GM12878 (cell line): ENCODE data around the gene PDE1C. TPM values are rescaled to one million over a fixed set of nuclear protein-coding genes. Genes with fewer than 3 reads are reported as not detected.

Experiments
- ATAC-seq: fragments of 200-7000 bp; cut with Tn5 transposase; 3 replicates; pipeline ENCODE4 v1.9.1; 2020; ENCODE audit warnings: mild to moderate bottlenecking, moderate library complexity
- BruUV-seq: library from RNA; stranded (reverse); fragments of 400-500 nt; replicated peaks from 2 replicates; lab custom pipeline; 2021; lab: Mats Ljungman, UMichigan
- CTCF ChIA-PET: fragments of 300-600 bp; sonication (Branson Sonifier 250); formaldehyde crosslinking; extraction: SDS; loops from one replicate; lab custom pipeline; 2021; ENCODE audit warnings: inconsistent platforms; lab: Yijun Ruan, JAX
- POLR2A ChIA-PET: fragments of 350-600 bp; formaldehyde crosslinking; extraction: SDS; loops from one replicate; lab custom pipeline; 2021; ENCODE audit warnings: inconsistent platforms; lab: Charles Lee
- RAD21 ChIA-PET: fragments of 300-600 bp; sonication (Branson Sonifier 250); formaldehyde crosslinking; loops from one replicate; lab custom pipeline; 2023; ENCODE audit warnings: antibody characterized with exemption; ENCODE audit not compliant: unreplicated experiment; lab: Charles Lee
- SMC1A ChIA-PET: fragments of 300-600 bp; sonication (Branson Sonifier 250); formaldehyde crosslinking; loops from one replicate; lab custom pipeline; 2023; ENCODE audit not compliant: unreplicated experiment, uncharacterized antibody; lab: Charles Lee
- DNase-seq: peaks from one replicate; pipeline ENCODE4 v3.0.0-alpha.2; 2011; ENCODE audit warnings: low read depth, low spot score
- FAIRE-seq: peaks from 3 replicates; lab custom pipeline; 2011; peaks lifted over from hg19 to GRCh38; lab: Jason Lieb, UNC
- H2AFZ ChIP-seq: 2 replicates; pipeline ENCODE4 v1.6.0; 2011; ENCODE audit warnings: low read depth, low read length, control low read depth; ENCODE audit not compliant: control insufficient read depth
- H3K27ac ChIP-seq: 2 replicates; pipeline ENCODE4 v1.5.1; 2011; ENCODE audit warnings: control low read depth; ENCODE audit not compliant: control insufficient read depth, insufficient read depth
- H3K27me3 ChIP-seq, 2 experiments: replicated peaks in 1 of 2; 2 replicates each; pipeline versions ENCODE4 v1.6.0 to v1.6.1; 2011; ENCODE audit warnings: low read length in 1 of 2; ENCODE audit not compliant: control insufficient read depth in 2 of 2, insufficient read depth in 2 of 2
- H3K36me3 ChIP-seq, 2 experiments: 2 replicates each; pipeline ENCODE4 v1.5.1; 2011; ENCODE audit warnings: low read length in 1 of 2; ENCODE audit not compliant: control insufficient read depth in 2 of 2, insufficient read depth in 2 of 2
- H3K4me1 ChIP-seq: 2 replicates; pipeline ENCODE4 v1.6.1; 2011; ENCODE audit warnings: mild to moderate bottlenecking, low read length, moderate library complexity, mixed read lengths; ENCODE audit not compliant: control insufficient read depth, insufficient read depth
- H3K4me2 ChIP-seq: 2 replicates; pipeline ENCODE4 v1.6.0; 2011; ENCODE audit warnings: control low read depth; ENCODE audit not compliant: control insufficient read depth, insufficient read depth
- H3K4me3 ChIP-seq: fragments of 200-600 bp; sonication (generic); 2 replicates; pipeline ENCODE4 v1.5.1; 2016
- H3K79me2 ChIP-seq: 2 replicates; pipeline ENCODE4 v1.6.0; 2011; ENCODE audit warnings: low read length; ENCODE audit not compliant: control insufficient read depth, insufficient read depth
- H3K9ac ChIP-seq: 2 replicates; pipeline ENCODE4 v1.8.0; 2011; ENCODE audit warnings: low read length, control low read depth, mixed read lengths; ENCODE audit not compliant: control insufficient read depth, insufficient read depth
- H3K9me3 ChIP-seq: replicated peaks from 3 replicates; pipeline ENCODE4 v1.5.1; 2011; ENCODE audit warnings: mild to moderate bottlenecking, low read length; ENCODE audit not compliant: control insufficient read depth, insufficient read depth
- H4K20me1 ChIP-seq: 2 replicates; pipeline ENCODE4 v1.6.0; 2011; ENCODE audit not compliant: control insufficient read depth, insufficient read depth
- ATF7 ChIP-seq: fragments of 450-650 bp; IDR thresholded peaks from 2 replicates; pipeline ENCODE4 v1.6.1; 2016; ENCODE audit warnings: low read depth, mild to moderate bottlenecking
- CBX5 ChIP-seq: sonication (generic); IDR thresholded peaks from 2 replicates; pipeline ENCODE4 v1.6.1; 2016; ENCODE audit warnings: low read depth, moderate library complexity, mild to moderate bottlenecking, inconsistent platforms
- CHD4 ChIP-seq: fragments of 200-600 bp; sonication (generic); IDR thresholded peaks from 2 replicates; pipeline ENCODE4 v1.6.1; 2016; ENCODE audit warnings: mild to moderate bottlenecking
- CREB1 ChIP-seq: IDR thresholded peaks from 2 replicates; pipeline ENCODE4 v1.6.1; 2012; ENCODE audit warnings: low read depth, mild to moderate bottlenecking, inconsistent platforms
- EZH2 ChIP-seq: IDR thresholded peaks from 2 replicates; pipeline ENCODE4 v1.6.1; 2012; ENCODE audit warnings: low read depth, mild to moderate bottlenecking, control low read depth, inconsistent platforms, low read length, borderline replicate concordance; ENCODE audit not compliant: control insufficient read depth
- HCFC1 ChIP-seq: fragments of 150-350 bp; IDR thresholded peaks from 2 replicates; pipeline ENCODE4 v1.6.1; 2014; ENCODE audit warnings: low read length
- JUND ChIP-seq: IDR thresholded peaks from 2 replicates; pipeline ENCODE4 v1.6.1; 2012; ENCODE audit warnings: low read depth, mild to moderate bottlenecking, low read length, improper control_type of control experiment, moderate library complexity
- PAX8 ChIP-seq: fragments of 450-650 bp; IDR thresholded peaks from 2 replicates; pipeline ENCODE4 v1.6.1; 2017; ENCODE audit warnings: mild to moderate bottlenecking, moderate library complexity
- SRF ChIP-seq, 2 experiments: IDR thresholded peaks; 2 replicates each; pipeline ENCODE4 v1.6.1; 2011; ENCODE audit warnings: low read depth in 2 of 2, low read length in 2 of 2, mild to moderate bottlenecking in 1 of 2, moderate library complexity in 1 of 2
- STAT1 ChIP-seq: fragments of 450-650 bp; conservative IDR thresholded peaks from 2 replicates; pipeline ENCODE4 v1.6.1; 2014; ENCODE audit warnings: antibody characterized with exemption, mild to moderate bottlenecking
- ZNF384 ChIP-seq: IDR thresholded peaks from 2 replicates; pipeline ENCODE4 v1.6.1; 2012; ENCODE audit warnings: low read depth, mild to moderate bottlenecking, low read length, improper control_type of control experiment, borderline replicate concordance
- WGBS: methylation state at CpG from one replicate; pipeline ENCODE4 v1.1.6; 2016; ENCODE audit warnings: low lambda C conversion rate; ENCODE audit not compliant: insufficient replicate concordance, insufficient coverage; ENCODE audit errors: missing lambda C conversion rate; 5-methylcytosine and 5-hydroxymethylcytosine counted together
- in situ Hi-C: fragments of 300-500 bp; cut with MboI; formaldehyde crosslinking; loops from 9 replicates; pipeline ENCODE4 v1.14.3; 2018; ENCODE audit warnings: mixed read lengths
- intact Hi-C: fragments of 100-400 bp; cut with micrococcal nuclease; formaldehyde crosslinking; loops from one replicate; pipeline ENCODE4 v1.14.2; 2022; ENCODE audit not compliant: unreplicated experiment
- polyA plus RNA-seq, 11 experiments: library from polyadenylated mRNA; depleted of rRNA in 4 of 11; unstranded in 6 of 11; stranded (reverse) in 5 of 11; fragments of >200 nt; fragmentation: Nextera tagmentation in 4 of 11; fragmentation: Illumina TruSeq in 1 of 11; extraction: Ambion mirVana in 4 of 11; extraction: Trizol in 1 of 11; gene quantifications; 1 replicate in 1 of 11; 2 replicates in 10 of 11; pipeline versions ENCODE4 v1.2.1 to v1.2.3, GENCODE V29; 2011 to 2016; ENCODE audit warnings: inconsistent platforms in 2 of 11, missing spikeins in 2 of 11, low read depth in 1 of 11
- total RNA-seq, 4 experiments: library from RNA; depleted of rRNA in 3 of 4; stranded (reverse); fragments of >200 nt in 3 of 4; fragmentation: Illumina TruSeq in 1 of 4; extraction: Trizol in 1 of 4; gene quantifications; 2 replicates each; pipeline versions ENCODE4 v1.2.1 to v1.2.3, GENCODE V29; 2013 to 2021
- TF ChIP-seq, protein P1 (sequence below): fragments of 450-650 bp; IDR thresholded peaks from 2 replicates; pipeline ENCODE4 v1.6.1; 2018; ENCODE audit warnings: mild to moderate bottlenecking, low read depth, moderate library complexity; ENCODE audit not compliant: partially characterized antibody

The PDE1C gene
- total and polyA plus RNA-seq, 10 of the 15 experiments (the other 5 are each of a cell fraction or from before 2014, with no cell fraction given), result 0.29 to 2.3 (median 0.70) TPM

DNA sequence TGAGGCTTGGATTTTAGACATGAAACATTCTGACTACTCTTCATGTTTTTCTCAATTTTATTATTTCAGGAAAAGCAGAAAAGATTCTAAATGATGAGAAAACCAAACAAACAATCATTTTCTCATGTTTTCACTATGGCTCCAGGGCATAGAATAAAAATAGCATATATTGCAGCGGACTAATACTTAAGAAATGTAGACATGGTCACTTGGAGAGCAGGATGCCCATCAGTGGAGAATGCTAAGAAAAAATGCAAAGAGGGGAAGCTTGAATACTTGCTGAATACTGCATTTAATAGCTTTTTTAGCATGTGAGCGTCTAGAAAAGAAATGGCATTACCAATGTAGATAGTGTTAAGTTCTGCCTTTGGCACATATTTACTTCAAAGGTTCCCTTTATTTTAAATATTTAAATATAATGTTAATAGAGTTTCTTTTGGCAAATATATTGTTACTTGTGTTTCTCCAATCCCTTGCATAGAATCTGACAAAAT, 275.3 kb downstream of the PDE1C start:
- no peak for DNase-seq
- intact Hi-C loops, result loop anchor here (5.0 kb wide), 1 partner anchor 87 kb away; no protein-coding TSS in a partner anchor
- ATAC-seq, result no peak
- FAIRE-seq, result no peak
- Histone ChIP-seq H4K20me1 (no peaks in the 10 kb centered on the region), H2AFZ (no peak overlapping the region), H3K4me3 (no peak overlapping the region), H3K9me3 (no peaks in the 10 kb centered on the region), H3K79me2 (no peaks in the 10 kb centered on the region), H3K36me3 (no peaks in the 10 kb centered on the region), H3K4me2 (no peak overlapping the region), H3K9ac (no peak overlapping the region), H3K27me3 (no peaks in the 10 kb centered on the region), H3K27ac (no peak overlapping the region), H3K4me1 (no peaks in the 10 kb centered on the region)
- ChIA-PET CTCF (interaction anchor here (0.7 to 1.4 kb wide), 3 partner anchors 13 to 54 kb away, joined by 3 to 4 read pairs (median 3); no protein-coding TSS in a partner anchor), POLR2A (no interaction called here), SMC1A (interaction anchor here (0.7 to 1.3 kb wide), 2 partner anchors 13 to 368 kb away, joined by 3 read pairs; no protein-coding TSS in a partner anchor), RAD21 (no interaction called here)
- no TSS peak for BruUV-seq
- WGBS, result 19% methylated on average over 2 of the region's 2 CpGs
- no peak for TF ChIP-seq PAX8
- TF ChIP-seq JUND, result no peak
- TF ChIP-seq CREB1, result no peak
- no peak for TF ChIP-seq ZNF384
- in situ Hi-C loops, result no loop called here

DNA sequence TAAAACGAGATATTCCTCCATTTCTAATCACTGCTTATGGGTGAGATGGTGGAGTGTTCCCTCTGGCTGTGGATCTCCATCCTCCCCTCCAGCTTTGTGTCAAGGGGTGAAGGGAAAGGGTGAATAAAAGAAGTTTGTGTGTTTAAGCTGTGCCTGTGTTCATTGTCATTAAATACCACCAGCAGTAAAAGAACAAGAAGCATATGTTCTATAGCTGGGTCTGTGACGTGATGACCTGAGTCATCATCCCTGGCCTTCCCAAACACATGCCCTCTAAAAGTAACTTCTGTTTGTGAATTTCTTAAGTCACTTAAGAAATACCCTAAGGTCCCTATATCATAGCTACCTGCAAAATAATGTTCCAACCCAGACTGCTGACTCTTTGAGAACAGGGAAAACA, 278.3 kb downstream of the PDE1C start:
- Histone ChIP-seq H3K36me3 (no peaks in the 10 kb centered on the region), H3K27ac (no peak overlapping the region), H3K27me3 (no peaks in the 10 kb centered on the region), H3K4me1 (no peaks in the 10 kb centered on the region), H3K79me2 (no peaks in the 10 kb centered on the region), H2AFZ (no peak overlapping the region), H3K9me3 (no peaks in the 10 kb centered on the region), H3K4me2 (no peak overlapping the region), H3K9ac (no peak overlapping the region), H3K4me3 (no peak overlapping the region), H4K20me1 (no peaks in the 10 kb centered on the region)
- FAIRE-seq (no peak), ATAC-seq (no peak), DNase-seq (no peak)
- ChIA-PET POLR2A (no interaction called here), RAD21 (no interaction called here), SMC1A (interaction anchor here (0.7 to 1.4 kb wide), 5 partner anchors 8 to 588 kb away, joined by 3 to 5 read pairs (median 3); no protein-coding TSS in a partner anchor), CTCF (interaction anchor here (1.1 kb wide), 2 partner anchors 8 to 11 kb away, joined by 3 read pairs; no protein-coding TSS in a partner anchor)
- intact Hi-C loops, result no loop called here
- 0% methylated on average over 2 of the region's 2 CpGs for WGBS
- in situ Hi-C loops, result no loop called here
- BruUV-seq, result no TSS peak
- TF ChIP-seq SRF (IDR thresholded peaks at IDR 0.05; ENCODE audit: low read depth in 2 of 2, low read length in 2 of 2) (no peak), HCFC1 (no peak), CBX5 (no peak), ATF7 (no peak), STAT1 (no peak), EZH2 (no peak), CHD4 (no peak)
- TF ChIP-seq, protein P1, sequence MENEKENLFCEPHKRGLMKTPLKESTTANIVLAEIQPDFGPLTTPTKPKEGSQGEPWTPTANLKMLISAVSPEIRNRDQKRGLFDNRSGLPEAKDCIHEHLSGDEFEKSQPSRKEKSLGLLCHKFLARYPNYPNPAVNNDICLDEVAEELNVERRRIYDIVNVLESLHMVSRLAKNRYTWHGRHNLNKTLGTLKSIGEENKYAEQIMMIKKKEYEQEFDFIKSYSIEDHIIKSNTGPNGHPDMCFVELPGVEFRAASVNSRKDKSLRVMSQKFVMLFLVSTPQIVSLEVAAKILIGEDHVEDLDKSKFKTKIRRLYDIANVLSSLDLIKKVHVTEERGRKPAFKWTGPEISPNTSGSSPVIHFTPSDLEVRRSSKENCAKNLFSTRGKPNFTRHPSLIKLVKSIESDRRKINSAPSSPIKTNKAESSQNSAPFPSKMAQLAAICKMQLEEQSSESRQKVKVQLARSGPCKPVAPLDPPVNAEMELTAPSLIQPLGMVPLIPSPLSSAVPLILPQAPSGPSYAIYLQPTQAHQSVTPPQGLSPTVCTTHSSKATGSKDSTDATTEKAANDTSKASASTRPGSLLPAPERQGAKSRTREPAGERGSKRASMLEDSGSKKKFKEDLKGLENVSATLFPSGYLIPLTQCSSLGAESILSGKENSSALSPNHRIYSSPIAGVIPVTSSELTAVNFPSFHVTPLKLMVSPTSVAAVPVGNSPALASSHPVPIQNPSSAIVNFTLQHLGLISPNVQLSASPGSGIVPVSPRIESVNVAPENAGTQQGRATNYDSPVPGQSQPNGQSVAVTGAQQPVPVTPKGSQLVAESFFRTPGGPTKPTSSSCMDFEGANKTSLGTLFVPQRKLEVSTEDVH, result no peak
